Esophagus muscularis mucosa (tissue), 4 donors: ENCODE data around the gene ITFG1. TPM values are rescaled to one million over a fixed set of nuclear protein-coding genes. Genes with fewer than 3 reads are reported as not detected.

Experiments used
- DNase-seq: peaks from one replicate; pipeline ENCODE4 v3.0.0-alpha.2; 2017; ENCODE audit errors: extremely low spot score
- H3K27ac ChIP-seq, 4 donors: fragments of 200-600 bp; sonication (generic); replicated peaks in 1 of 4; 1 replicate in 3 of 4; 2 replicates in 1 of 4; pipeline ENCODE4 v1.5.1; 2016 to 2019; ENCODE audit warnings: mild to moderate bottlenecking in 1 of 4
- H3K27me3 ChIP-seq, 4 donors: fragments of 200-600 bp; sonication (generic); one replicate each; pipeline versions ENCODE4 v1.5.1 to v1.6.0; 2016 to 2019
- H3K36me3 ChIP-seq, 4 donors: fragments of 200-600 bp; sonication (generic); one replicate each; pipeline ENCODE4 v1.5.1; 2016 to 2019
- H3K4me1 ChIP-seq, 4 donors: fragments of 200-600 bp; sonication (generic); one replicate each; pipeline ENCODE4 v1.5.1; 2016 to 2019
- H3K4me3 ChIP-seq, 4 donors: fragments of 200-600 bp; sonication (generic); 1 replicate in 2 of 4; 2 replicates in 2 of 4; pipeline ENCODE4 v1.5.1; 2016 to 2019; ENCODE audit warnings: mild to moderate bottlenecking in 4 of 4, moderate library complexity in 1 of 4
- H3K9me3 ChIP-seq, 4 donors: fragments of 200-600 bp; sonication (generic); 1 replicate in 3 of 4; 2 replicates in 1 of 4; pipeline ENCODE4 v1.5.1; 2016 to 2019
- EP300 ChIP-seq: sonication (generic); formaldehyde crosslinking; IDR thresholded peaks from one replicate; pipeline ENCODE4 v1.6.1; 2017; ENCODE audit warnings: antibody characterized with exemption
- POLR2A ChIP-seq: fragments of 450-650 bp; IDR thresholded peaks from one replicate; pipeline ENCODE4 v1.6.1; 2017; ENCODE audit warnings: antibody characterized with exemption, moderate library complexity, mild to moderate bottlenecking, low read depth
- POLR2AphosphoS5 ChIP-seq, 2 donors: sonication (generic); formaldehyde crosslinking; IDR thresholded peaks; one replicate each; pipeline ENCODE4 v1.6.1; 2017; ENCODE audit warnings: antibody characterized with exemption in 2 of 2
- WGBS: methylation state at CpG from one replicate; pipeline ENCODE4 v1.1.5; 2018; 5-methylcytosine and 5-hydroxymethylcytosine counted together
- intact Hi-C: fragments of 100-400 bp; cut with DNase I; formaldehyde crosslinking; loops from one replicate; pipeline ENCODE4 v1.15.1; 2023
- total RNA-seq, 4 donors: library from RNA; depleted of rRNA; stranded (reverse); fragments of >200 nt; gene quantifications; one replicate each; pipeline versions ENCODE4 v1.1.0 to v1.2.1, GENCODE V29; 2016
- TF ChIP-seq, protein P1 (sequence below), 3 experiments: fragments of 200-600 bp in 2 of 3; fragments of 450-650 bp in 1 of 3; sonication (generic) in 2 of 3; IDR thresholded peaks; one replicate each; pipeline ENCODE4 v1.5.1; 2017 to 2019; ENCODE audit warnings: antibody characterized with exemption in 3 of 3, mild to moderate bottlenecking in 2 of 3, moderate library complexity in 1 of 3

ITFG1 gene
- total RNA-seq, 4 donors from 2014 or later: 32.2 to 44.4 (median 41.7) TPM

DNA sequence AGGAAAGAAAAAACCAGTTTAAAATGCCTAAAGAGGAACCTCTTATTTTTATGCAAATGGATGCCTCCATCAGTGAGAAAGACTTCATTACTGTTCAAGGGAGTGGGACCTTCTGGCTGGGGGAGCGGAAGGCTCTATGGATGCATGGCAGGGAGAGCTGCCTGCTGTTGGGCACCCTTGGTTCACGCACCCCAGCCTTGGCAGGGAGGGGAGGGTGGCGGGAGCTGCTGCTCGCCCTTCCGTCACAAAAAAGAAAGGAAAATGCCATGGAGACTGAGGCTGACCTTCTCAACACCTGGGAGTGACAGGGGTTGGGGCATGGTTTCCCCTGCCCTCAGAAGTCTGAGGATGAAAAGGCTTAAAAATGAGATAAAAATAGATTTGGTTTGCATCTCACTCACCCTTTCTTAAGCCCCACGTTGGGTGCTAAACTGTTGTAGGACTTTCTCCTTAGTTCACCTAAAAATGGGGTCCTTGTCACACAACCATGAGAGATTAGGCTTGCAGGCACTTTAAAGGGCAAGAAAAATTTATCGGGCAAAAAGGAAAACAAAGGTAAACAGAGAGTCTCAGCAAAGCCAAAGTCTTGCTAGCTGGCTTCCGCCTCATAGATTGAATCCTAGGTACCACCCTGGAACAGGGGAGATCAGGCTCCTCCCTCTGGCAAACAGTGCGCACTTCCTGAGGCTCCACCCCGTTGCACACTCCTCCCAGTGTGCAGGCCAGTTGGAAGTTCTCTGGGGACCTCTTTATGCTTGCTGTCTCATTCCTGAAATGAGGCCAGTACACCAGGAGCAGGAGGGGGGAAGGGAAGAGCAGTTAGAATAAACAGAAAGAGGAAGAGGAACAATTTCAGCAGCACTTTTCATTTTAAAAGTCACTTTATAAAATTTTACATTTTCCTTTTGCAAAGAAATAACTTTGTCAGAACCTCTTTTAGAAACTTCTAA lies 31.8 kb upstream of the ITFG1 start:
- intact Hi-C loops: no loop called here
- TF ChIP-seq POLR2AphosphoS5 (IDR thresholded peaks at IDR 0.05): peak; percentile 75 to 83
- TF ChIP-seq, protein P1, sequence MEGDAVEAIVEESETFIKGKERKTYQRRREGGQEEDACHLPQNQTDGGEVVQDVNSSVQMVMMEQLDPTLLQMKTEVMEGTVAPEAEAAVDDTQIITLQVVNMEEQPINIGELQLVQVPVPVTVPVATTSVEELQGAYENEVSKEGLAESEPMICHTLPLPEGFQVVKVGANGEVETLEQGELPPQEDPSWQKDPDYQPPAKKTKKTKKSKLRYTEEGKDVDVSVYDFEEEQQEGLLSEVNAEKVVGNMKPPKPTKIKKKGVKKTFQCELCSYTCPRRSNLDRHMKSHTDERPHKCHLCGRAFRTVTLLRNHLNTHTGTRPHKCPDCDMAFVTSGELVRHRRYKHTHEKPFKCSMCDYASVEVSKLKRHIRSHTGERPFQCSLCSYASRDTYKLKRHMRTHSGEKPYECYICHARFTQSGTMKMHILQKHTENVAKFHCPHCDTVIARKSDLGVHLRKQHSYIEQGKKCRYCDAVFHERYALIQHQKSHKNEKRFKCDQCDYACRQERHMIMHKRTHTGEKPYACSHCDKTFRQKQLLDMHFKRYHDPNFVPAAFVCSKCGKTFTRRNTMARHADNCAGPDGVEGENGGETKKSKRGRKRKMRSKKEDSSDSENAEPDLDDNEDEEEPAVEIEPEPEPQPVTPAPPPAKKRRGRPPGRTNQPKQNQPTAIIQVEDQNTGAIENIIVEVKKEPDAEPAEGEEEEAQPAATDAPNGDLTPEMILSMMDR (IDR thresholded peaks at IDR 0.05): no peak
- H3K27ac ChIP-seq: peak overlapping the region; percentile 64 to 71 (median 66)
- H3K4me1 ChIP-seq: peaks cover 20 to 31% (median 28%) of the 10 kb centered on the region in 4 donors
- peaks cover 0 to 4% (median under 1%) of the 10 kb centered on the region in 4 donors for H3K36me3 ChIP-seq
- H3K4me3 ChIP-seq: peak overlapping the region; percentile 7 to 36 (median 17)
- no peak for DNase-seq
- 67% methylated on average over 10 of the region's 10 CpGs for WGBS
- peaks cover 0 to 11% (median 0%) of the 10 kb centered on the region in 4 donors for H3K9me3 ChIP-seq
- H3K27me3 ChIP-seq: no peaks in the 10 kb centered on the region

DNA sequence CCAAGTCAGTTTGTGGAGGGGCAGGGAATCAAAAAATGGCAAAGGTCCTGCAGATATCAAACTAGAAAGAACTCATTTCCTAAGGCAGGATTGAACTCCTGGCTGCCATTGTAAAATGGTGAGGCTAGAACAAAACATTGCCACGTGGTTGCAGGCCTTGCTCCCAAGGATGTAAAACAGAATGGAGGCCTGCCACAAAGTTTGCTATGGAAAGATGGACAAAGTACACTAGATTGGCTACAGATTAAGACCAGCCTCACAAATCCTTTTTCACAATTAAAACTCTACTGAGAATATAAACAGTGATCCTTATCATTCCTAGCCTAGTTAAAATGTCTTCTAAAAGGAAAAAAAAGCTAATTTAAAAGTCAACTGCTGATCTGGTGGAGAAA lies 31.2 kb upstream of the ITFG1 start:
- no peak for TF ChIP-seq EP300
- no peak for TF ChIP-seq POLR2A
- TF ChIP-seq, protein P1 (IDR thresholded peaks at IDR 0.05): no peak
- no peak for TF ChIP-seq POLR2AphosphoS5 (IDR thresholded peaks at IDR 0.05)
- H3K4me1 ChIP-seq: peaks cover 20 to 31% (median 28%) of the 10 kb centered on the region in 4 donors
- no peak overlapping the region for H3K4me3 ChIP-seq
- no peak for DNase-seq
- 50% methylated on average over 1 of the region's 1 CpG for WGBS
- peaks cover 0 to 11% (median 0%) of the 10 kb centered on the region in 4 donors for H3K9me3 ChIP-seq
- H3K27me3 ChIP-seq: no peaks in the 10 kb centered on the region
- intact Hi-C loops: no loop called here
- peak overlapping the region; percentile 64 to 71 (median 66) for H3K27ac ChIP-seq
- H3K36me3 ChIP-seq: peaks cover 0 to 4% (median 0%) of the 10 kb centered on the region in 4 donors

DNA sequence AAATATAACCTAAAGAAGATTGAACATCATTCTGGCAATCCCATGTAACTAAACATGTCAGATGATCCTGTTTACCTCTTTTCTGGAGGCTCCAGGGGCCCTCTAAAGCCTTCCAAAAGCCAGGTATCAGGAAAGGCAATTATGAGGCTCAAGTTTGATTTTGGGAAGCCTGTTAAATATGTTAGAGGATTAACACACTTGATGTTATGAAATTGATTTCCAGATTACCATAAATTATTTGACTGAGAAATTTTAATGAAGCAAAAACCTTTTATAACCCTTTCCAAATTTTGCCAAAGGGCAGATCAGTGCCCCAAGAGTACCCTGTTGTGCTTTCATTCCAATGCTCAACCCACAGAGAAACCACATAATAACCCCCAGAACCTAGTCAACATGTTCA lies 29.6 kb upstream of the ITFG1 start:
- Histone ChIP-seq H3K36me3 (peaks cover 0 to 4% (median 0%) of the 10 kb centered on the region in 4 donors), H3K4me3 (no peak overlapping the region), H3K4me1 (peaks cover 20 to 34% (median 29%) of the 10 kb centered on the region in 4 donors), H3K27me3 (no peaks in the 10 kb centered on the region), H3K27ac (no peak overlapping the region), H3K9me3 (peaks cover 0 to 11% (median 0%) of the 10 kb centered on the region in 4 donors)
- intact Hi-C loops: no loop called here
- DNase-seq: no peak
- TF ChIP-seq, protein P1 (IDR thresholded peaks at IDR 0.05): no peak
- no peak for TF ChIP-seq POLR2A
- no peak for TF ChIP-seq EP300
- no peak for TF ChIP-seq POLR2AphosphoS5 (IDR thresholded peaks at IDR 0.05)

DNA sequence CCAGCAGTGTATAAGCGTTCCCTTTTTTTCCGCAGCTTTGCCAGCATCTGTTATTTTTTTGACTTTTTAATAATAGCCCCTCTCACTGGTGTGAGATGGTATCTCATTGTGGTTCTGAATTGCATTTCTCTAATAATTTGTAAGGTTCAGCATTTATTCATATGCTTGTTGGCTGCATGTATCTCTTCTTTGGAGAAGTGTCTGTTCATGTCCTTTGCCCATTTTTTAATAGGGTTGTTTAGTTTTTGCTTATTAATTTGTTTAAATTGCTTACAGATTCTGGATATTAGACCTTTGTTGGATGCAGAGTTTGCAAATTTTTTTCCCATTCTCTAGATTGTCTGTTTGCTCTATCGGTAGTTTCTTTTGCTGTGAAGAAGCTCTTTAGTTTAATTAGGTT lies 27.2 kb upstream of the ITFG1 start:
- 100% methylated on average over 3 of the region's 3 CpGs for WGBS
- Histone ChIP-seq H3K9me3 (peaks cover 0 to 11% (median 0%) of the 10 kb centered on the region in 4 donors), H3K27me3 (no peaks in the 10 kb centered on the region), H3K27ac (no peak overlapping the region), H3K4me1 (peaks cover 10 to 27% (median 16%) of the 10 kb centered on the region in 4 donors), H3K4me3 (no peak overlapping the region), H3K36me3 (peaks cover 0 to 4% (median 0%) of the 10 kb centered on the region in 4 donors)
- no peak for DNase-seq
- intact Hi-C loops: no loop called here
- TF ChIP-seq EP300 (no peak), POLR2A (no peak), POLR2AphosphoS5 (IDR thresholded peaks at IDR 0.05) (no peak)
- TF ChIP-seq, protein P1 (IDR thresholded peaks at IDR 0.05): no peak
